Measurements from ENCODE around the gene DISP3.

Gene DISP3

GRCh38 chr1:11535761-11536572 is 57.0 kb downstream of the DISP3 start:
- TF ChIP-seq, protein P1, sequence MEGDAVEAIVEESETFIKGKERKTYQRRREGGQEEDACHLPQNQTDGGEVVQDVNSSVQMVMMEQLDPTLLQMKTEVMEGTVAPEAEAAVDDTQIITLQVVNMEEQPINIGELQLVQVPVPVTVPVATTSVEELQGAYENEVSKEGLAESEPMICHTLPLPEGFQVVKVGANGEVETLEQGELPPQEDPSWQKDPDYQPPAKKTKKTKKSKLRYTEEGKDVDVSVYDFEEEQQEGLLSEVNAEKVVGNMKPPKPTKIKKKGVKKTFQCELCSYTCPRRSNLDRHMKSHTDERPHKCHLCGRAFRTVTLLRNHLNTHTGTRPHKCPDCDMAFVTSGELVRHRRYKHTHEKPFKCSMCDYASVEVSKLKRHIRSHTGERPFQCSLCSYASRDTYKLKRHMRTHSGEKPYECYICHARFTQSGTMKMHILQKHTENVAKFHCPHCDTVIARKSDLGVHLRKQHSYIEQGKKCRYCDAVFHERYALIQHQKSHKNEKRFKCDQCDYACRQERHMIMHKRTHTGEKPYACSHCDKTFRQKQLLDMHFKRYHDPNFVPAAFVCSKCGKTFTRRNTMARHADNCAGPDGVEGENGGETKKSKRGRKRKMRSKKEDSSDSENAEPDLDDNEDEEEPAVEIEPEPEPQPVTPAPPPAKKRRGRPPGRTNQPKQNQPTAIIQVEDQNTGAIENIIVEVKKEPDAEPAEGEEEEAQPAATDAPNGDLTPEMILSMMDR (IDR thresholded peaks at IDR 0.05), result 0 out of 2 replicates have a peak, but pooled peaks have one; percentile 5
- TF ChIP-seq ZFX (IDR thresholded peaks at IDR 0.05; ENCODE audit: borderline replicate concordance), result no peak

DNA sequence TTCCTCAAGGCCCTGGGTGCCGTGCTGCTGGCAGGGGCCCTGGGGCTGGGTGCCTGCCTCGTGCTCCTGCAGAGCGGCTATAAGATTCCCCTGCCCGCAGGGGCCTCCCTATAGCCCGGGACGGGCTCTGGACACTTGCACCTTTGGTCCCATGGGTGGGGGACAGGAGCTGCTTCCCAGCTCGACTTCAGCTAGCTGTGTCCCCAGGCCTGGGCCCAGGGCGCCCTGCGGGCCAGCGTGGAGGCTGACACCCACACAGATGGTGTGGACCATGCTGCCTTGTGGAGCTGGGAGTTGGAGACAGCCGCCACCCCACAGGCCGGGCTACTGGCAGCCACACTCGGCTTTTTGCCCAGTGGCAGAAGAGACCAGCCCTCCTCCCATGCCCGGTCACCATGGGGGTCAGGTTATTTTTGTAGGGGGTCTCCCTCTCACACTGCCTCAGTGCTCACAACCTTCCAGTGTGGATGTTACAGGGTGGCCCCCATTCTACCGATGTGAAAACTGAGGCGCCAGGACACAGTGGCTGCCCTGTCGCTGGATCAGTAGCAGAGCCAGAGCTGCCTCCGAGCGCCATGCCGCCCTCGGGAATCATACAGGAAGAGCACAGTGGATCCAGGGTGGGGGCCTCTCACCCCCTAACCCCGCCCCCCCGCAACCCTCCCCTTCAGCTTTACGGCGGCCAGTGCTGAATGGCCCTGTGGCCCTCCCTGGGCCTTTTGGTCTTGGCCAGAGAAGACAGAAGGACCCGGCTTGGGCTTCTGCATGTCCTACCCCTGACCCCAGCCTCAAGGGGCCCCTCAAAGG is 57.8 kb downstream of the DISP3 start:
- no peak for TF ChIP-seq ZFX (IDR thresholded peaks at IDR 0.05; ENCODE audit: borderline replicate concordance)
- TF ChIP-seq, protein P1 (IDR thresholded peaks at IDR 0.05), result no peak
- H3K27ac ChIP-seq, result no peak overlapping the region

More at GRCh38 chr1:11535761-11536572, 57.0 kb downstream of the DISP3 start:
- no peak overlapping the region for H3K27ac ChIP-seq

DNA sequence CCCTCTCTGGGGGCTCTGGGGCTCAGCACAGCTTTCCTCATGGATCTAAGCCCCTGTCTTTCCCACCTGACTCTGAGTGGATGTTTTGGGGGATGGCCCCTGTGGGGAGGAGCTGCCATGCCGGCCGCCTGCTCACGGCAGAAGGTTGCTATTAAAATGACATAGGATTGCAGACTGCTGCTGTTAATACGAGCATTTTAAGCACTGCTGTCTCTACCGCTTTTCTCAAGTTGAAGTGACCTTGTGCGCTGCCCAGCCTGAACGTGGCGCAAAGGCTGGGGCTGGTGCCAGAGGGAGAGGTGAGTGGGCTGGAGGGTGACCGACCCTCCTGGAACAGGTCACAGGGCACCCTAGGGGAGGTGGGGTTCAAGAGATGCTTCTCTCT is 58.4 kb downstream of the DISP3 start:
- no peak for TF ChIP-seq ZFX (IDR thresholded peaks at IDR 0.05; ENCODE audit: borderline replicate concordance)
- TF ChIP-seq, protein P1 (IDR thresholded peaks at IDR 0.05), result no peak
- H3K27ac ChIP-seq, result no peak overlapping the region

- TF ChIP-seq ZFX (IDR thresholded peaks at IDR 0.05; ENCODE audit: borderline replicate concordance), result no peak
- TF ChIP-seq, protein P1 (IDR thresholded peaks at IDR 0.05), result no peak
- H3K27ac ChIP-seq, result no peak overlapping the region
Measured at GRCh38 chr1:11537854-11538591, 59.1 kb downstream of the DISP3 start.

DNA sequence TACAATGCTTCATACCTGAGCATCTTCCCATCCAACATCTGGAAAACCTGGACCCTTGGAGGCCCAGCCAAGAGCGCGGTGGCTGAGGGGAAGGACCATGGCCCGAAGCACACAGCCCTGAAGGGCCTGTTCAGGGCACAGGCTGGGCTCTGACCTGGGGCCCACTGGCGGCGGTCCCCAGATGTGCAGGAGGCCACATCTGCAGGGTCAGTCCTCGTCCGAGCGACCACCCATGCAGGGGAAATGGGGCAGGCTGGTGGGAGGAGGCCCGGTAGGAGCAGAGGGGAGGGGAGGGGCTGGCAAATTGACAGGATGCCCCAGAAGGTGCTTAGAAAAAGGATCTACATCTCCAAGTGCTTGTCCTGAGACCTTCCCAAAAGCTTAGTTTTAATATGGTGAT is 59.9 kb downstream of the DISP3 start:
- no peak overlapping the region for H3K27ac ChIP-seq
- TF ChIP-seq, protein P1 (IDR thresholded peaks at IDR 0.05), result no peak
- no peak for TF ChIP-seq ZFX (IDR thresholded peaks at IDR 0.05; ENCODE audit: borderline replicate concordance)

- TF ChIP-seq, protein P1 (IDR thresholded peaks at IDR 0.05), result no peak
- TF ChIP-seq ZFX (IDR thresholded peaks at IDR 0.05; ENCODE audit: borderline replicate concordance), result no peak
- no peak overlapping the region for H3K27ac ChIP-seq
Measured at GRCh38 chr1:11539850-11540772, 61.2 kb downstream of the DISP3 start.

All from 22Rv1 (cell line).